Coronary artery (tissue), 2 donors: ENCODE measurements around the gene XRCC1.
"Not testable (repeated sequence)": the region's sequence is repeated elsewhere in the genome, so short reads cannot be mapped to it uniquely, and the experiment has no call there.

Source experiments
- DNase-seq: peaks from one replicate; pipeline ENCODE4 v3.0.0-alpha.2; 2017; ENCODE audit warnings: low spot score
- H3K27ac ChIP-seq, 2 donors: fragments of 200-600 bp; sonication (generic); one replicate each; pipeline ENCODE4 v1.5.1; 2016 to 2019
- H3K4me3 ChIP-seq: fragments of 200-600 bp; sonication (generic); 2 replicates; pipeline ENCODE4 v1.5.1; 2016; ENCODE audit warnings: mild to moderate bottlenecking, moderate library complexity
- TF ChIP-seq, protein P1 (sequence below): fragments of 200-600 bp; sonication (generic); IDR thresholded peaks from one replicate; pipeline ENCODE4 v1.5.1; 2019; ENCODE audit warnings: antibody characterized with exemption

XRCC1 gene

DNA sequence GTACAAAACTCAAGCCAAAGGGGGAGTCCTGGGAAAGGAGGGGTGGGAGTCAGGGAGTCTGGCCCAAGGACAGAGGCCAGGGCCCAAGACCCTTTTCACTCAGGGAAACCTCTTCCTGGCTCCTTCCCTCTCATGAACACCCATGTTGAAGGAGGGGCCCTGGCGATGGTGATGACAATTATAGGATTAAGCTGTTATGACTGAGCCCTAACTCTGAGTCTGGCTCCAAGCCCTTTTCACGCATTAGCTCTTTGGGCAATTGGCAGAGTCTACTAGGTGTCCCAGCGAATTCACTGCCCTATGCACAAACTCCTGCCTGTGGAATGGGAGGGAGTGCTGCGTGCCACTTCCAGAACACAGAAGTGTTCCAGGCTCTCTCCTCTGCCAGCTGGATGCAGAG lies 21.7 kb downstream of the XRCC1 start:
- Histone ChIP-seq H3K4me3 (no peak overlapping the region), H3K27ac (no peak overlapping the region)
- TF ChIP-seq, protein P1, sequence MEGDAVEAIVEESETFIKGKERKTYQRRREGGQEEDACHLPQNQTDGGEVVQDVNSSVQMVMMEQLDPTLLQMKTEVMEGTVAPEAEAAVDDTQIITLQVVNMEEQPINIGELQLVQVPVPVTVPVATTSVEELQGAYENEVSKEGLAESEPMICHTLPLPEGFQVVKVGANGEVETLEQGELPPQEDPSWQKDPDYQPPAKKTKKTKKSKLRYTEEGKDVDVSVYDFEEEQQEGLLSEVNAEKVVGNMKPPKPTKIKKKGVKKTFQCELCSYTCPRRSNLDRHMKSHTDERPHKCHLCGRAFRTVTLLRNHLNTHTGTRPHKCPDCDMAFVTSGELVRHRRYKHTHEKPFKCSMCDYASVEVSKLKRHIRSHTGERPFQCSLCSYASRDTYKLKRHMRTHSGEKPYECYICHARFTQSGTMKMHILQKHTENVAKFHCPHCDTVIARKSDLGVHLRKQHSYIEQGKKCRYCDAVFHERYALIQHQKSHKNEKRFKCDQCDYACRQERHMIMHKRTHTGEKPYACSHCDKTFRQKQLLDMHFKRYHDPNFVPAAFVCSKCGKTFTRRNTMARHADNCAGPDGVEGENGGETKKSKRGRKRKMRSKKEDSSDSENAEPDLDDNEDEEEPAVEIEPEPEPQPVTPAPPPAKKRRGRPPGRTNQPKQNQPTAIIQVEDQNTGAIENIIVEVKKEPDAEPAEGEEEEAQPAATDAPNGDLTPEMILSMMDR = no peak
- no peak for DNase-seq

DNA sequence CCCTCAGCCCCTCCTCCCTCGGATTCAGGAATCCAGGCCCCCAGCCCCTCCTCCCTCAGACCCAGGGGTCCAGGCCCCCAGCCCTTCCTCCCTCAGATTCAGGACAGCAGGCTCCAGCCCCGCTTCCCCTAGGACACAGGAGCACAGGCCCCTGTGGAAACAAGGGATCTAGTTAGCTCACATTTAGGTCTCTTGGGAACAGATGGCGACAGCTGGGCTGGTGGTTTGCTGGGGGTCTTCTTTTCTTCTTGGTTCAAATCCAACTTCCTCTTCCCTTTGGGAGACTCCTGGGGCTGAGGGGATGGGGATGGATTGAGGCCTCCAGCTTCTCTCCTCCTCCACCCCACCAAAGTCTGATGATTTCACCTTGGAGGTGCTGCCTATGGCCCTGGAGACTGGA lies 22.7 kb downstream of the XRCC1 start:
- no peak for DNase-seq
- Histone ChIP-seq H3K27ac (no peak overlapping the region), H3K4me3 (no peak overlapping the region)
- TF ChIP-seq, protein P1 = no peak

DNA sequence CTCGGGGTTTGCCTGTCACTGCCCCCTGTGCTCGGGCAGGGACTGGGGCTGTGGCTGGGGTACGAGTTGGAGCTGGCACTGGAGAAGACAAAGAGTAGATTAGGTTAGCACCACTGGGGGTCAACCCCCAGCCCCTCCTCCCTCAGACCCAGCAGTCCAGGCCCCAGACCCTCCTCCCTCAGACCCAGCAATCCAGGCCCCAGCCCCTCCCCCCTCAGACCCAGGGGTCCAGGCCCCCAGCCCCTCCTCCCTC lies 23.2 kb downstream of the XRCC1 start:
- Histone ChIP-seq H3K27ac (no peak overlapping the region), H3K4me3 (no peak overlapping the region)
- TF ChIP-seq, protein P1 = no peak
- no peak for DNase-seq

DNA sequence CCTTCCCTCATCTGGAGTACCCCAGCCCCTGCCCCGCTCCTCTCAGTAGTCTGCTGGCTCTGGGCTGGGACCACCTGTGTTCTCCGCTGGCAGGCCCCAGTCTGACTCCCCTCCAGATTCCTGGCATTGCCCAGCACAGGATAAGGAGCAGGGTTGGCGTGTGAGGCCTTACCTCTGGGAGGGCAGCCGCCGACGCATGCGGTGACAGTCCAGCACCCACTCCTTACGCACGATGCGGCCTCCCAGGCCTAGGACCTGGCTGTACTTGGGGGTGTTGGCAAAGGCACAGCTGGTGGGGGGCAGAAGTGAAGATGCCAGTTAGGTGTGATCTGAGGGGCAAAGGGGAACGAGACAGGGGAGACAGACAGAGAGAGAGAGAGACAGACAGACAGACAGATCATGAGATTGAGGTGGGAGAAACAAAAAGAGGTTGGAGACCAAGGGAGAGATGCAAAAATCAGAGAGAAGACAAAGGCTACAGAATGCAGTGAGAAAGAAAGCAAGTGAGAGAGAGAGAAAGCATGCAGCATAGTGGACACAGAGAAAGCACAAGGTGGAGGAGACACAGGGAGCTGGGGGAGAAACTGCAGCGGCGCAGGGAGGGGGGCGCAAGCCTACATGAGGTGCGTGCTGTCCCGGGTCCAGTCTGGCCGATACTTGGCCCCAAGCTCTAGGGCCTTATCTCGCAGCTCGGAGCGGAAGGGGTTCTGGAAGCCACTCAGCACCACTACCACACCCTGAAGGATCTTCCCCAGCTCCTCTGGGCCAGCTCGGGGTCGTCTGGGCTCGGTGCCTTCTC lies 23.7 kb downstream of the XRCC1 start:
- Histone ChIP-seq H3K4me3 (no peak overlapping the region), H3K27ac (no peak overlapping the region)
- no peak for DNase-seq
- TF ChIP-seq, protein P1 = no peak

DNA sequence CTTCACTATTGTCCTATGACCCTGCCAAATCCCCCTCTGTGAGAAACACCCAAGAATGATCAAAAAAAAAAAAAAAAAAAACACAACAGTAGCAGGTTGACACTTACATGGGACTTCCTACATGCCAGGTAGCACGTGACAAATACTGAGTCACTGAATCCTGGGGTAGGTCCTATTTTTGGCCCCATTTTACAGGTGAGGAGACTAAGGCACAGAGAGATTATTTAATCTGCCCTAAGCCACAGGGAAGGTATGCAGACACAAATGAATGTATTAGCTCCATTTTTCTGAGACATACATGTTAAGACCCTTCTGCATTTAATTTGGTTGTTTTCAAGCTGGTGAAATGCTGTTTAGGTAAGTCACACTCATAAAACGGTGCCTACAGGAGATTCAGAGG lies 26.6 kb downstream of the XRCC1 start:
- no peak overlapping the region for H3K27ac ChIP-seq
- DNase-seq = no peak
- TF ChIP-seq, protein P1 = no peak
- no peak overlapping the region for H3K4me3 ChIP-seq

DNA sequence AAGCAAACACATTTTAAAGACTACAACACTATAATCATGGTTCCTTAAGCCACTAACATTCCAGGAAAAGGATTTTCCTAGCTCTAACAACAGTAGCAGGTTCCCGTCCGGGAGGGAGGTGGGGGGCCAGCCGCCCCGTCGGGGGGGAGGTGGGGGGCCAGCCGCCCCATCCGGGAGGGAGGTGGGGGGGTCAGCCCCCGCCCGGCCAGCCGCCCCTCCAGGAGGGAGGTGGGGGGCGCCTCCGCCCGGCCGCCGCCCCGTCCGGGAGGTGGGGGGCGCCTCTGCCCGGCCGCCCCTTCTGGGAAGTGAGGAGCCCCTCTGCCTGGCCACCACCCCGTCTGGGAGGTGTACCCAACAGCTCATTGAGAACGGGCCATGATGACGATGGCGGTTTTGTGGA lies 27.4 kb downstream of the XRCC1 start:
- not testable (repeated sequence) for DNase-seq, H3K27ac ChIP-seq, H3K4me3 ChIP-seq

DNA sequence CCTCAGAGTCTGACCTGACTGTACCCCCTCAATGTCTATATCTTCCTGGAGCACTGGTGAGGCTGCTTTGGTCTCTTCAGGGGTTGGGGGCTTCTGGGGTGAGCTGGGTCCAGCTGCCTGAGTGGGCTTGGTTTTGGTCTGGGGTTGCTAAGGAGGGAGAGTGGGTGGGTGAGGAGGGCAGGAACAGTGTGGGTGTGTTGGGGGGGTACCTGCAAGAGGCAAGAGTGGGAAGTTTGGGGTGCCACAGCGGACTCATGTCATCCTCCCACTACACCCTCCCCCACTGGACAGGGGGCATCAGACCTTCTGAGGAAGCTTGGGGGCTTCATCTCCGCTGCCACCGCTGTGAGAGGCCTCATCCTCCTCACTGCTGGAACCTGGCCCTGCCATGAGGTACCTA lies 28.7 kb downstream of the XRCC1 start:
- no peak overlapping the region for H3K27ac ChIP-seq
- DNase-seq = no peak
- TF ChIP-seq, protein P1 = no peak
- H3K4me3 ChIP-seq = no peak overlapping the region

DNA sequence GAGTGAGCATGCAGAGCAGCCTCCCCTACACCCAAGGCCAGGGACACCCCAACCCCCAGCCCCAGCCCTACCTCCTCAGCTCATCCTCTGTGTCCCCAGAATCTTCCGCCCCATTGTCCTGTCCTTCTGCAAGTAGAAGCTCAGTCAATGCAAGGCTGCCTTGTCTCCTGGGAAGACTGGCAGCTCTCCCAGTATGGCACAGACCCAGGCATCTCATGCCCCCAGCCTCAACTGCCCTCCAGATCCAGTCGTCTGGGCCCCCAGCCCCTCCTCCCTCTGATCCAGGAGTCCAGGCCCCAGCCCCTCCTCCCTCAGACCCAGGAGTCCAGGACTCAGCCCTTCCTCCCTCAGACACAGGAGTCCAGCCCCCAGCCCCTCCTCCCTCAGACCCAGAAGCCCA lies 29.3 kb downstream of the XRCC1 start:
- TF ChIP-seq, protein P1 = no peak
- no peak for DNase-seq
- Histone ChIP-seq H3K27ac (no peak overlapping the region), H3K4me3 (no peak overlapping the region)
